ENCODE data around the gene CSNK2A3. TPM values are rescaled to one million over a fixed set of nuclear protein-coding genes. Genes with fewer than 3 reads are reported as not detected.

The CSNK2A3 gene
- total RNA-seq, 2 experiments from 2014 or later = 0.53 to 0.84 TPM

DNA sequence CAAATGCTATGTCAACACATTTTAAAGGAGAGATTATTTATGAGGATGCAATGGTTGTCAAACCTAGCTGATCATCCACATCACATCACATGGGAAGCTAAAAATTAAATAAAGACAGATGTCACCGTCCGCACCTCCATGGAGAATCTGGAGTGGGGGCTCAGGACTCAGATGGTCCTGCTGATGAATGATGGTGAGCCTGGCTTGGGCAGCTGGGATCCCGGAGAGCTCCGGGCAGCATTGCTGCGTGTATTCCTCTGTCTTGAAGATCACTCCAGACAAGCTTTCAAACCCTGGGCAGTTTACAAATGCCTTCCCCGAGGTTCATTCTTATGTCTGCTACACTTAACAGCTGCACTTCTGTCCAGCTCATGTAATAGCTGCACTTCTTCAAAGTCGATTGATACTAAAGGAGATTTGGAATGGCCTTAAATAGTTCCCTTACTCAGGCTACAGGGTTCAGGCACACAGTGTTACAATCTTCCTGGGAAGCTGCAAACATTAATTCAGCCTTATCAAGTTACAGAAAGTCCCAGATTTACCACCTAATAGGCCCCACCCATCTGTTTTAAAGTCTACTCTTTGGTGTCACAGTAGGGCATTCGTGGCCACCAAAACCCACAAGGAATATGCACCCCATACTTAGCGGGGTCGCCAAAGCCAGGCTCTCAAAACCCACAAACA, 34.7 kb upstream of the CSNK2A3 start:
- H3K4me1 Mint-ChIP-seq = no peaks in the 10 kb centered on the region
- ATAC-seq (no peak), DNase-seq (no peak)
- no peak overlapping the region for H3K27ac Mint-ChIP-seq
- H3K4me3 Mint-ChIP-seq = no peak overlapping the region
- CTCF ChIA-PET = no interaction called here
- no peaks in the 10 kb centered on the region for H3K27me3 Mint-ChIP-seq
- H3K36me3 Mint-ChIP-seq = no peaks in the 10 kb centered on the region
- no peaks in the 10 kb centered on the region for H3K9me3 Mint-ChIP-seq (ENCODE audit: low read depth)

DNA sequence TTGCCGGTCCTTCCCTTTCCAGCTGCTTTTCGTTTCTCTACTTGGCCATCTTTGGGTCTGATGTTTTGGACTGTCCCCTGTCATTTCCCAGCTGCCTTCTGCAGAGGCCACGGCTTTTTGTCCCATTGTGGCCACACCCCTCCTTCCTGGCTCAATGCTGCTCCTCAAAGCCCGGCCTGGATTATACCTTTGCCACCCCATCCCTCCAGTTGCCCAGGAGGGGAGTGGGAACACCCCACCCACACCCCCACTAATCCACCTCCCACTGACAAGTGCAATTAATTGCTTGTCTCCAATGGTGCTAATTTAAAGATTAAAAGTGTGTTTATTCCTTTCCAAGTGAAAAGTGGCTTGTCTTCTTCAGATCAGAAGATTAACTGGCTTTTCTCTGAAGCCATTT, 34.2 kb upstream of the CSNK2A3 start:
- Mint-ChIP-seq H3K36me3 (no peaks in the 10 kb centered on the region), H3K4me1 (no peaks in the 10 kb centered on the region), H3K4me3 (no peak overlapping the region), H3K9me3 (ENCODE audit: low read depth) (no peaks in the 10 kb centered on the region), H3K27ac (no peak overlapping the region), H3K27me3 (no peaks in the 10 kb centered on the region)
- no peak for DNase-seq
- CTCF ChIA-PET = interaction anchor here (0.6 kb wide), 1 partner anchor 33 kb away, joined by 3 read pairs; no protein-coding TSS in a partner anchor
- ATAC-seq = no peak

DNA sequence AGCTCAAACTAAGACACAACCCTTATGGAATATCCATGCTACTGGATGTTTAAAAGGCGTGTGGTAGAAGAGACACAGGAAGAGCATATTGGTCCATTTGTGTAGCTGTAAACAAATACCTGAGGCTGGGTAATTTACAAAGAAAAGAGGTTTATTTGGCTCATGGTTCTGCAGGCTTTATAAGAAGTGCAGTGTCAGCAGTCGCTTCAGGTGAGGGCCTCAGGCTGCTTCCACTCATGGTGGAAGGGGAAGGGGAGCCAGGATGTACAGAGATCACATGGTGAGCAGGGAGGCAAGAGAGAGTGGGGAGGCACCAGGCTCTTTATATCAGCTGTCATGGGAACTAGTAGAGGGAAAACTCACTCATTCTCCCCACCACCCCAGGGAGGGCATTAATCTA, 31.8 kb upstream of the CSNK2A3 start:
- no peaks in the 10 kb centered on the region for H3K36me3 Mint-ChIP-seq
- CTCF ChIA-PET = no interaction called here
- H3K4me3 Mint-ChIP-seq = no peak overlapping the region
- DNase-seq = no peak
- no peaks in the 10 kb centered on the region for H3K9me3 Mint-ChIP-seq (ENCODE audit: low read depth)
- H3K27ac Mint-ChIP-seq = no peak overlapping the region
- H3K4me1 Mint-ChIP-seq = no peaks in the 10 kb centered on the region
- no peak for ATAC-seq
- no peaks in the 10 kb centered on the region for H3K27me3 Mint-ChIP-seq

DNA sequence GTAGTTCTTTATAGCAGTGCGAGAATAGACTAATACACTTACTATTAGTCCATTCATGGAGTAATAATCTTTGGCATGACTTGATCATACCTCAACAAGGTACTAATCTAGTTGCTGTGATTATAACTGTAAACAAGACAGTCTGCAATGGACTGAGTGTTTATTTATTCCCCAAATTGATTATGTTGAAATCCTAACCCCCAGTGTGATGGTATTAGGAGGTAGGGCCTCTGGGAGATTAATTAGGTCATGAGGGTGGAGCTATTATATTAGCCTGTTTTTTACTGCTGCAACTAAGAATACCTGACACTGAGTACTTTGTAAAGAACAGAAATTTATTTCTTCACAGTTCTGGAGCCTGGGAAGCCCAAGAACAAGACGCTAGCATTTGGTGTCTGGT, 30.9 kb upstream of the CSNK2A3 start:
- H3K27me3 Mint-ChIP-seq = no peaks in the 10 kb centered on the region
- no peak overlapping the region for H3K27ac Mint-ChIP-seq
- no peaks in the 10 kb centered on the region for H3K36me3 Mint-ChIP-seq

DNA sequence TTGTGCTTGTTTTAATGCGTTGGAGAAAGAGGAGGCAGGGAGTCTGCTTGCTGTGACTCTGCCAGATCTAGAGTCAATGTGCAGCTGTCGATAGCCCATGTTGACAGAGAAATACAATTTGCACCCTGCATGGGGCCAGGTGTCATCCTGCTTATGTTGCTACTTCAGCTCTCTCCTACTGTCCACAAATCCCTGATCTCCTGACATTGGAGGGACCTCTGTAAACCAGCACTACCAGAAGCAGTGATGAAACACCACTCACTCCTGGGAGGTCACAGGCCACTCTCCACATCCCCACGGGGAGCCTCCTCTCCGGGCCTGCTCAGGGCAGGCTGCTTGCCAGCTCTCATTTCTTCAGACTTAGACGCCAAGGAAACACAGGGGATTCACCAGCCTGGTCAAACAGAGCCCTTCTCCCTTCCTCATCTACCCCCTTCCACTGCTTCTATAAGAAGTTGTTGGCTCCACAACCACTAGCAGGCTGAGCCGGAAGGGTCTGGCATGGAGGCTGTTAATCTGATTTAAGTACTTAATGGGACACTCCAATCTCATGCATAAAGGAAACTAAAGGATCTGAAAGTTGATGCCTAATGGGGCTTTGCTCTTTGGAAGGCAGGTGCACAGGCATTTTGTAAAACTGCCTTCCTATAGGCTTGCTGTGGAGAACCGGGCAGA, 29.9 kb upstream of the CSNK2A3 start:
- H3K27ac Mint-ChIP-seq = no peak overlapping the region
- no peaks in the 10 kb centered on the region for H3K9me3 Mint-ChIP-seq (ENCODE audit: low read depth)
- CTCF ChIA-PET = no interaction called here
- no peaks in the 10 kb centered on the region for H3K27me3 Mint-ChIP-seq
- no peaks in the 10 kb centered on the region for H3K36me3 Mint-ChIP-seq
- H3K4me3 Mint-ChIP-seq = no peak overlapping the region
- DNase-seq (no peak), ATAC-seq (no peak)
- no peaks in the 10 kb centered on the region for H3K4me1 Mint-ChIP-seq

More for the DNA sequence above, 30.9 kb upstream of the CSNK2A3 start:
- CTCF ChIA-PET = no interaction called here
- Mint-ChIP-seq H3K4me3 (no peak overlapping the region), H3K9me3 (ENCODE audit: low read depth) (no peaks in the 10 kb centered on the region), H3K4me1 (no peaks in the 10 kb centered on the region)
- ATAC-seq (no peak), DNase-seq (no peak)

DNA sequence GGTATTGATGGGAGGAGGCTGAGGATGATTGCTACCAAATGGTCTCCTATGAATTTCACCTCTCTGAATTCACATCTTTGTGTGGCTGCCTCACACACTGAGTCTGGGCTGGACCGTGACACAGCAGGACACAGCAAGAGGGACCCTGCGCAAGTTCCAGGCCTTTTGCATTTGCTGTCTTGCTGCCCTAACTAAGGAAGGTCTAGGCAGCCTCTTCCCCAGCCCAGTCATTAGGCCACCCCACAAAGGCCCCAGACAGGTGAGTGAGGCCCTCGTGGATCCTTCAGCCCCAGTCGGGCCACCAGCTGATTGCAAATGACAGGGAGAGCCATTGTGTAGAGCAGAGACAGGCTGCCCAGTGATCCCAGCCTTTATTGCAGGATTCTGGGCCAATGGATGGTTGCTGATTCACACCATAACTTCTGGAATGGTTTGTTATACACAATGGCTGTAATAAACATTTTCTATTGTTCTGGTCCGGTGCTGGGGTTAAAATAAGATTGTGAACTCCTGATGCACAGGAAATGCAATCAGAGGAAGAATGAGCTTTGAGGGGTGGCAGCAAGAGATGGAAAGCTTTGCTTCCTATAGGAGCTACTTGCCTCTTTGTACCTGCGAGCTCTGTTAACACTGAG, 28.5 kb upstream of the CSNK2A3 start:
- CTCF ChIA-PET = no interaction called here
- Mint-ChIP-seq H3K4me1 (no peaks in the 10 kb centered on the region), H3K27me3 (no peaks in the 10 kb centered on the region), H3K36me3 (no peaks in the 10 kb centered on the region), H3K27ac (no peak overlapping the region), H3K9me3 (ENCODE audit: low read depth) (no peaks in the 10 kb centered on the region), H3K4me3 (no peak overlapping the region)
- no peak for DNase-seq
- no peak for ATAC-seq

DNA sequence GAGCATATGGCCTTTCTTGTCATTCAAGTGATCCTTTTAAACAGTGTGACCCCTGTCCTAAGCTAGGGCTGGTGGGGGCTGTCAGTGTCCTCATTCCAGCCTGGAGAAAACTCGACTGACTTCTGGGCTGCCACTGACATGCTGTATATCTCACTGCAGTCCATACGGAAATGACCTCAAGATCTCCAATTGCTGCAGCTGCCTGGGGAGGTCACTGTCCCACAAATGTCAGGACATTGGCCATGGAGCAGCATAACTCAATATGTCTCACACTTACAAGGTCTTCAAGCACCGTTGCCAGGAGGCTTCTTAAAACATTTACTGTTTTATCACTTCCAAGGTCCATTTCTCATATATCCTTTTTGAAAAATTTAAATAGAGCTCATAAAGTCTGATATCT, 27.8 kb upstream of the CSNK2A3 start:
- CTCF ChIA-PET = no interaction called here
- no peak for ATAC-seq
- H3K9me3 Mint-ChIP-seq (ENCODE audit: low read depth) = no peaks in the 10 kb centered on the region
- H3K27ac Mint-ChIP-seq = no peak overlapping the region
- no peak overlapping the region for H3K4me3 Mint-ChIP-seq
- H3K4me1 Mint-ChIP-seq = no peaks in the 10 kb centered on the region
- no peaks in the 10 kb centered on the region for H3K27me3 Mint-ChIP-seq
- no peaks in the 10 kb centered on the region for H3K36me3 Mint-ChIP-seq
- DNase-seq = no peak

DNA sequence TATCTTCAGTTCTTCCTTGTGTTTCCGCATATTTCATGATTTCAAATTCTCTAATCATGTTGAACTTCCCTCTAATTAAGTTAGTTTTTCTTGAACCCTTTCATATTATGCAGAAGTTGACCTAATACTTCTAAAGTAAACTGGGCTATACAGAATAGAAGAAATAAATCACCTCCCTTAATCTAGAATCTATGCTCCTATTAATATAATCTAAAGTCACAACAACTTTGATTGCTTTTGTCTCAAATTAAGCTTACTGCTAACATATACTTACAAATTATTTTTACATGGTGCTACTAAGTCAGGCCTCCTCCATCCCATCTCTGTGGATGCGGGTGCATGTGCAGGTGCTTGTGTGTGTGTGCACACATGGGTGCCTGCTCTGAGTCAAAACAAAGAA, 27.3 kb upstream of the CSNK2A3 start:
- H3K36me3 Mint-ChIP-seq = no peaks in the 10 kb centered on the region
- no peak overlapping the region for H3K4me3 Mint-ChIP-seq
- no peak overlapping the region for H3K27ac Mint-ChIP-seq
- no peaks in the 10 kb centered on the region for H3K27me3 Mint-ChIP-seq
- ATAC-seq (no peak), DNase-seq (no peak)
- CTCF ChIA-PET = no interaction called here
- no peaks in the 10 kb centered on the region for H3K9me3 Mint-ChIP-seq (ENCODE audit: low read depth)
- no peaks in the 10 kb centered on the region for H3K4me1 Mint-ChIP-seq

DNA sequence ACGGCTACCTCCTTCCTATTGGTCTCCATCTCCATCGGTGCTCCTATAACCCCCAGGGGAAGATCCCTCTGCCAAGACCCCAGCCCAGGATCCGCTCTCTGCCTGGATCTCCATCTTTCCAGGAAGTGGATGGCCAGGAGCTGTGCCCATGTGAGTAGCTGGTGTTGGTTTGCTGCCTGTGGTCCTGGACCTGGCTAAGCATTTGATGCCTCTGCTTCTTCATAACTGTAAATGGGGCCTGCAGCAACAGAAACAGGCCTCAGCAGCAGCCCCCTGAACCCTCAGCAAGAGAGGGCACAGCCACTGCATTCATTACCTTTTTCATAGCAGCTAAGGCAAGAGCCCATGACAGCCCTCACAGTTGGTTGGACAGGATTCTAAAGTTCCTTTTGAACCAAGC, 26.6 kb upstream of the CSNK2A3 start:
- ATAC-seq = no peak
- Mint-ChIP-seq H3K9me3 (ENCODE audit: low read depth) (no peaks in the 10 kb centered on the region), H3K4me1 (no peaks in the 10 kb centered on the region), H3K27ac (no peak overlapping the region), H3K4me3 (no peak overlapping the region), H3K36me3 (no peaks in the 10 kb centered on the region), H3K27me3 (no peaks in the 10 kb centered on the region)
- no peak for DNase-seq
- CTCF ChIA-PET = no interaction called here

DNA sequence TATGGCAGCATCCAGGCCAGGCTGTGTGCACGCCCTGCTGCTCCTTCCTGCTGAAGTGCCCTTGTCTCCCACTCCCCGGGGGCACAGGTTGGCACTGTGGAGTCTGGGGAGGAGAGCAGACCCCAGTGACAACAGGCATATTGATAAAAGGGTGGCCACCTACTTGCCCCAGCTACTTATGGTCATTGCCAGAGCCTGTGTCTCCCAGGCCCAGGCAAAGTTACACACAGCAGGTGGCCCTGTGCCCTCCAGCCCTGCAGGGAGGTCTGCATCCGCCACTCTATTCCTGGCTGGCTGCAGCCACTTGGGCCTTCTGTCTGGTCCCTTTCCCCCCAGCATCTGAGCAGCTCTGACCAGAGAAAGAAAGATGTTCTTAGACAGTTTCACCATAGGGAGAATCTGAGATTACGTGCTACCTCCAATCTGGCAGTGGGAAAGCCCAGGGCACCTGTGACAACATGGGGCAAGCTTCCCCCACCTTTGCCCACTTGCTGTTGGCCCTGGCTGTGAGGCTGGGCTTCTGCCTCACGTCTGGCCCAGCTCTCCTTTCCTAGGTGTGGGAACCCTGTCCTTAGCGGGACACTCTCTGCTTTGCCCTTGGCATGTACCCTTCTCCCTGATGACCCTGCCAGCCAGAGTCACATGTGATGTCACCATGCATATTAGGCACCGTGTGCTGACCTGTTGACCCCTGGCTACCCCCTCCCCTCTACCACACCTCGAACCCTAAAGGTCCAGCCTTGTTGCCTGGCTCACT, 25.3 kb upstream of the CSNK2A3 start:
- ATAC-seq (no peak), DNase-seq (no peak)
- Mint-ChIP-seq H3K27ac (no peak overlapping the region), H3K27me3 (no peaks in the 10 kb centered on the region), H3K9me3 (ENCODE audit: low read depth) (no peaks in the 10 kb centered on the region), H3K4me1 (no peaks in the 10 kb centered on the region), H3K4me3 (no peak overlapping the region), H3K36me3 (no peaks in the 10 kb centered on the region)
- CTCF ChIA-PET = no interaction called here

DNA sequence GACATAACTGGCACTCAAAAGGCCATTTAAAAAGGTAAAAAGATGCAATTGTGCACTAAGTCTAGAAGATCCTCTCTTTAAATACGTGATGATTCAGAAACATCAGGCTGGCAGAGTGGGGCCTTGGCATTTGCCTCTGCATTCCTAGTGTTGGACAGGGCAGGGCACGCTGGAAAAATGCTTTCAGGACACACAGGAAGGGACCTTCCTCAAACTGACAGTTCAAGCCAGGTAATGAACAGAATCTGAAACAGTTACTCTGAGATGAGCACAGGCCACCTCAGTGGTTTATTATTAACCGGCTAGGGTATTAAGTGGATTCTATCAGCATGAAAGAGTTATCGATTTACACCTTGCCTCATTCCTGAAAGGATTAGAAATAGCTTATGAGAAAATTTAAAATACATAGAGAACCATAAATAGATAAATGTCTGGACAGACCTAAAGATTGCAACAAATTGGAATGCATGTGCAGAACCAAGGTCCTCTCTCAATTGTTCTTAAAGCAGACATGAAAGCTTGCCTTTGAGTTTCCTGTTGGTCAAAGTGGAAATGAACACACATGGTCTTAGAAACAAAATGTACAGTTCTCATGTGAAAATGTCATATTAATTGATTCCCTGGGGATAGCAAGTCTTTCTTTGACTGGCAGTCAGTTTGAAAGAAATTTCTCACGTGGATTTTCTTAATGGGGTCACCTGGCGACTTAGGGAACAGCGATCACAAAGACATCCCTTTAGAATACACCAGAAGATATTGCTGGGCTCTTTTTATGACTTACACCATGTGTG, 21.5 kb upstream of the CSNK2A3 start:
- Mint-ChIP-seq H3K27ac (no peak overlapping the region), H3K9me3 (ENCODE audit: low read depth) (no peaks in the 10 kb centered on the region), H3K4me1 (no peaks in the 10 kb centered on the region), H3K27me3 (no peaks in the 10 kb centered on the region), H3K36me3 (no peaks in the 10 kb centered on the region), H3K4me3 (no peak overlapping the region)
- DNase-seq = no peak
- CTCF ChIA-PET = no interaction called here
- ATAC-seq = no peak

DNA sequence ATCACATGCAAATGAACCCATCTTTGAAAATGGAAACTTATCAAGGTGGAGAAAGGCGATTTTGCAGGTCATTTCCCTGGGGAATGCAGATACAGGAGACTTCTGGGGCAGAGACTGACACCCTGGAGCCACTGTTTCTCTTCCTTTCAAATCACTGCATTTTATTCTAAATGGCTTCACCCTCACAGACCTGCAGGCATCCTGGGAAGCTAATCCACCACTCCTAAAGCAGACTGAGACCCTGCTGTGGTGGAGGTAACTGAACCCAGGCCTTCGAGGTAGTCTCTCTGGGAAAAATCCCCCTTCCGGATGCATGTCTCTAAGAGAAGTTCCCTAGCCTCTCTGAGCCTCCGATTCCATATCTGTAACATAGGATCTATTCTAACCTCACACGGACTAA, 20.9 kb upstream of the CSNK2A3 start:
- Mint-ChIP-seq H3K27me3 (no peaks in the 10 kb centered on the region), H3K9me3 (ENCODE audit: low read depth) (no peaks in the 10 kb centered on the region), H3K4me3 (no peak overlapping the region), H3K36me3 (no peaks in the 10 kb centered on the region), H3K4me1 (no peaks in the 10 kb centered on the region), H3K27ac (no peak overlapping the region)
- ATAC-seq (no peak), DNase-seq (no peak)
- CTCF ChIA-PET = no interaction called here

DNA sequence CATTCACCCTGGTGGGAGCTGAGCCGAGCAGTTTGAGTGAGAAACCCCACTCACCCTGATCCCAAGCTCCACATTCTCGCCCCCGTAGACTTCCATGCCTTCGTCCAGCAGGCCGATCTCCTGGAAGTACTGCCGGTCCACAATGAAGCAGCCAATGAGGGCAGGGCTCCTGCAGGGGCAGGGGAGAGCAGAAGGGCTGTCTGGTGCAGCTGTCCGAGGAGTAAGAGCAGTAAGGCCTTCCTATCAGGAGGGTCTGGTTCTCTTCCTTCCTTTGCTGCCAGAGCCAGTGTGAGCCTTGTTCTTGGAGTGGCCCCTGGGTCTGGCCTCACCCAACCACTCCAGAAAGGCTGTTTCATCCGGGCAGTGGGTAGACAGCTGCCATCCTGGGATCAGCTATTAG, 19.4 kb upstream of the CSNK2A3 start:
- ATAC-seq = no peak
- DNase-seq = no peak
- CTCF ChIA-PET = no interaction called here
- Mint-ChIP-seq H3K27ac (no peak overlapping the region), H3K4me3 (no peak overlapping the region), H3K27me3 (no peaks in the 10 kb centered on the region), H3K9me3 (ENCODE audit: low read depth) (no peaks in the 10 kb centered on the region), H3K4me1 (no peaks in the 10 kb centered on the region), H3K36me3 (no peaks in the 10 kb centered on the region)

Measured in activated CD8-positive, alpha-beta memory T cell treated with anti-CD3 and anti-CD28 coated beads, Interleukin-2, amount 10 ng/mL, durations not matched to agents 7 days and 5 days (primary cell).